ENCODE data around the gene FOXA2. TPM values are rescaled to one million over a fixed set of nuclear protein-coding genes. Genes with fewer than 3 reads are reported as not detected.

The FOXA2 gene
- total and polyA plus RNA-seq, 2 of the 13 experiments (the other 11 are each of a cell fraction or from before 2014, with no cell fraction given): 8.8 to 12.2 TPM

- TF ChIP-seq RARG (CRISPR knock-in tag; IDR thresholded peaks at IDR 0.05; ENCODE audit: low read depth): 0 out of 2 replicates have a peak, but pooled peaks have one; percentile 27
- 0 out of 2 replicates have a peak, but pooled peaks have one; percentile 44 for TF ChIP-seq ZNF770 (CRISPR knock-in tag; IDR thresholded peaks at IDR 0.05)
- peak; percentile 83 for TF ChIP-seq CREB1 (IDR thresholded peaks at IDR 0.05)
- TF ChIP-seq CREB1 (CRISPR knock-in tag; IDR thresholded peaks at IDR 0.05): no peak
- TF ChIP-seq SOX5 (CRISPR knock-in tag; IDR thresholded peaks at IDR 0.05; ENCODE audit: borderline replicate concordance): 0 out of 2 replicates have a peak, but pooled peaks have one; percentile 61
- TF ChIP-seq E2F5 (CRISPR knock-in tag; conservative IDR thresholded peaks at IDR 0.05): peak; percentile 58; the same call in 1 of the 2 replicates
- peak; percentile 17; the same call in 1 of the 2 replicates for TF ChIP-seq ZFP90 (CRISPR knock-in tag; IDR thresholded peaks at IDR 0.05; ENCODE audit: borderline replicate concordance)
- TF ChIP-seq CREB3 (CRISPR knock-in tag; IDR thresholded peaks at IDR 0.05): peak; percentile 63
- no peak for TF ChIP-seq MAZ (IDR thresholded peaks at IDR 0.05; ENCODE audit: borderline replicate concordance, low read depth, low read length)
- TF ChIP-seq MAZ (CRISPR knock-in tag; IDR thresholded peaks at IDR 0.05; ENCODE audit: low read depth): peak; percentile 42; the same call in 1 of the 2 replicates
- TF ChIP-seq ZNF124 (CRISPR knock-in tag; IDR thresholded peaks at IDR 0.05): 0 out of 2 replicates have a peak, but pooled peaks have one; percentile 13
- peak; percentile 56; the same call in 1 of the 2 replicates for TF ChIP-seq RAD21 (CRISPR knock-in tag; IDR thresholded peaks at IDR 0.05)
- TF ChIP-seq ZNF737 (CRISPR knock-in tag; IDR thresholded peaks at IDR 0.05; ENCODE audit: borderline replicate concordance): 0 out of 2 replicates have a peak, but pooled peaks have one; percentile 11
- TF ChIP-seq NFIB (CRISPR knock-in tag; IDR thresholded peaks at IDR 0.05; ENCODE audit: borderline replicate concordance): no peak
- no peak for TF ChIP-seq SMC3 (IDR thresholded peaks at IDR 0.05; ENCODE audit: low read length)
- no peak for TF ChIP-seq REL (CRISPR knock-in tag; conservative IDR thresholded peaks at IDR 0.05)
- TF ChIP-seq DDIT3 (CRISPR knock-in tag; IDR thresholded peaks at IDR 0.05): no peak
- peak; percentile 72; the same call in 1 of the 2 replicates for TF ChIP-seq ZNF572 (CRISPR knock-in tag; IDR thresholded peaks at IDR 0.05)
- peak; percentile 94 for TF ChIP-seq ONECUT2 (CRISPR knock-in tag; IDR thresholded peaks at IDR 0.05)
- TF ChIP-seq ZNF431 (CRISPR knock-in tag; IDR thresholded peaks at IDR 0.05; ENCODE audit: borderline replicate concordance, low read depth): no peak
- TF ChIP-seq ZNF251 (CRISPR knock-in tag; IDR thresholded peaks at IDR 0.05): peak; percentile 25; the same call in 1 of the 2 replicates
- peak; percentile 73 for TF ChIP-seq FOXA3 (CRISPR knock-in tag; IDR thresholded peaks at IDR 0.05)
- TF ChIP-seq ZNF34 (CRISPR knock-in tag; IDR thresholded peaks at IDR 0.05; ENCODE audit: borderline replicate concordance): no peak
- TF ChIP-seq TERF1 (CRISPR knock-in tag; IDR thresholded peaks at IDR 0.05): 0 out of 2 replicates have a peak, but pooled peaks have one; percentile 53
- peak; percentile 58 for TF ChIP-seq PHF8 (CRISPR knock-in tag; IDR thresholded peaks at IDR 0.05)
Measured at GRCh38 chr20:22578221-22579118, 5.9 kb downstream of the FOXA2 start (continued).
